HG02884 (cell line): Measurements from ENCODE around the gene DISP3.

Experiments used
- ATAC-seq: cut with Tn5 transposase; IDR thresholded peaks from one replicate; pipeline ENCODE4 v1.9.1; 2021; ENCODE audit warnings: mild to moderate bottlenecking, moderate library complexity; ENCODE audit not compliant: unreplicated experiment

DISP3 gene

GRCh38 chr1:11513681-11514080 lies 34.7 kb downstream of the DISP3 start:
- no peak for ATAC-seq

GRCh38 chr1:11514366-11514765 lies 35.4 kb downstream of the DISP3 start:
- ATAC-seq = no peak

GRCh38 chr1:11515368-11516300 lies 36.7 kb downstream of the DISP3 start:
- ATAC-seq = no peak

GRCh38 chr1:11516961-11517635 lies 38.1 kb downstream of the DISP3 start:
- ATAC-seq = no peak

GRCh38 chr1:11518016-11518701 lies 39.2 kb downstream of the DISP3 start:
- no peak for ATAC-seq

GRCh38 chr1:11518791-11519628 lies 40.1 kb downstream of the DISP3 start:
- ATAC-seq = no peak

GRCh38 chr1:11519629-11520031 lies 40.7 kb downstream of the DISP3 start:
- no peak for ATAC-seq

- no peak for ATAC-seq
These were observed 41.7 kb downstream of the DISP3 start for GRCh38 chr1:11520531-11521233.

- ATAC-seq = no peak
These were observed 42.8 kb downstream of the DISP3 start for GRCh38 chr1:11521582-11522399.

- ATAC-seq = no peak
These were observed 43.7 kb downstream of the DISP3 start for GRCh38 chr1:11522400-11523235.

- no peak for ATAC-seq
These were observed 44.3 kb downstream of the DISP3 start for GRCh38 chr1:11523261-11523660.

- ATAC-seq = no peak
These were observed 45.0 kb downstream of the DISP3 start for GRCh38 chr1:11523746-11524464.

- ATAC-seq = no peak
These were observed 45.7 kb downstream of the DISP3 start for GRCh38 chr1:11524465-11525150.

- no peak for ATAC-seq
These were observed 46.2 kb downstream of the DISP3 start for GRCh38 chr1:11525151-11525505.

GRCh38 chr1:11525516-11525915 lies 46.6 kb downstream of the DISP3 start:
- no peak for ATAC-seq

- ATAC-seq = no peak
These were observed 47.3 kb downstream of the DISP3 start for GRCh38 chr1:11526071-11526895.
